H9 (cell line): Measurements from ENCODE around the gene LARGE1. TPM values are rescaled to one million over a fixed set of nuclear protein-coding genes. Genes with fewer than 3 reads are reported as not detected.
"Not testable (repeated sequence)": the region's sequence is repeated elsewhere in the genome, so short reads cannot be mapped to it uniquely, and the experiment has no call there.

ENCODE experiments used
- DNase-seq: peaks from one replicate; pipeline ENCODE4 v3.0.0-alpha.2; 2017
- H2AFZ ChIP-seq: one replicate; pipeline ENCODE4 v1.6.1; 2013; ENCODE audit warnings: mild to moderate bottlenecking, low read length, control low read depth, moderate library complexity
- H2AK5ac ChIP-seq: 2 replicates; pipeline ENCODE4 v1.6.1; 2013; ENCODE audit warnings: low read length, control low read depth, mixed read lengths; ENCODE audit not compliant: insufficient read length
- H2BK120ac ChIP-seq: one replicate; pipeline ENCODE4 v1.6.1; 2013; ENCODE audit warnings: low read depth, mild to moderate bottlenecking, low read length, control low read depth, inconsistent platforms; ENCODE audit not compliant: poor library complexity, severe bottlenecking
- H2BK12ac ChIP-seq: 2 replicates; pipeline ENCODE4 v1.6.1; 2013; ENCODE audit warnings: low read length, control low read depth, mixed read lengths, low read depth; ENCODE audit not compliant: insufficient read length
- H2BK15ac ChIP-seq: 2 replicates; pipeline ENCODE4 v1.6.1; 2013; ENCODE audit warnings: low read depth, low read length, control low read depth
- H2BK20ac ChIP-seq: one replicate; pipeline ENCODE4 v1.6.1; 2013; ENCODE audit warnings: low read depth, mild to moderate bottlenecking, low read length, control low read depth, inconsistent platforms; ENCODE audit not compliant: poor library complexity, severe bottlenecking
- H2BK5ac ChIP-seq: 2 replicates; pipeline ENCODE4 v1.6.1; 2013; ENCODE audit warnings: low read length, control low read depth, mixed read lengths; ENCODE audit not compliant: insufficient read length
- H3K14ac ChIP-seq: 2 replicates; pipeline ENCODE4 v1.6.1; 2013; ENCODE audit warnings: low read length, control low read depth; ENCODE audit not compliant: insufficient read depth
- H3K18ac ChIP-seq: 2 replicates; pipeline ENCODE4 v1.6.1; 2013; ENCODE audit warnings: low read depth, mild to moderate bottlenecking, mixed read lengths, low read length, control low read depth; ENCODE audit not compliant: insufficient read length
- H3K23ac ChIP-seq: 2 replicates; pipeline ENCODE4 v1.6.1; 2013; ENCODE audit warnings: low read length, control low read depth, mixed read lengths, low read depth; ENCODE audit not compliant: insufficient read length
- H3K23me2 ChIP-seq: 2 replicates; pipeline ENCODE4 v1.6.1; 2013; ENCODE audit warnings: low read depth, mild to moderate bottlenecking, mixed read lengths, low read length, control low read depth; ENCODE audit not compliant: insufficient read length, poor library complexity, severe bottlenecking
- H3K27ac ChIP-seq: 2 replicates; pipeline ENCODE4 v1.5.1; 2013; ENCODE audit warnings: low read length, control low read depth, mixed read lengths, low read depth; ENCODE audit not compliant: insufficient read length
- H3K27me3 ChIP-seq: 2 replicates; pipeline ENCODE4 v1.6.1; 2013; ENCODE audit warnings: low read length, control low read depth, inconsistent platforms; ENCODE audit not compliant: insufficient read depth
- H3K4ac ChIP-seq: 2 replicates; pipeline ENCODE4 v1.6.1; 2013; ENCODE audit warnings: low read depth, mild to moderate bottlenecking, control low read depth, inconsistent platforms, low read length, moderate library complexity
- H3K4me1 ChIP-seq: 2 replicates; pipeline ENCODE4 v1.6.1; 2013; ENCODE audit warnings: low read length, control low read depth, inconsistent platforms; ENCODE audit not compliant: insufficient read depth
- H3K4me2 ChIP-seq: 2 replicates; pipeline ENCODE4 v1.6.1; 2013; ENCODE audit warnings: low read length, control low read depth, mixed read lengths; ENCODE audit not compliant: insufficient read length, insufficient read depth
- H3K56ac ChIP-seq: 2 replicates; pipeline ENCODE4 v1.6.1; 2013; ENCODE audit warnings: low read depth, mild to moderate bottlenecking, mixed read lengths, low read length, control low read depth; ENCODE audit not compliant: insufficient read length
- H3K79me1 ChIP-seq: 2 replicates; pipeline ENCODE4 v1.6.1; 2013; ENCODE audit warnings: low read depth, mild to moderate bottlenecking, moderate library complexity, low read length, control low read depth, inconsistent platforms; ENCODE audit not compliant: insufficient read depth, poor library complexity, severe bottlenecking
- H3K79me2 ChIP-seq: 2 replicates; pipeline ENCODE4 v1.6.1; 2013; ENCODE audit warnings: low read length, control low read depth, inconsistent platforms; ENCODE audit not compliant: insufficient read depth
- H3K9ac ChIP-seq: 2 replicates; pipeline ENCODE4 v1.6.1; 2013; ENCODE audit warnings: low read length, control low read depth, mixed read lengths; ENCODE audit not compliant: insufficient read length; ENCODE audit errors: extremely low read depth
- H3K9me3 ChIP-seq: one replicate; pipeline ENCODE4 v1.6.1; 2013; ENCODE audit warnings: low read depth, low read length, inconsistent platforms; ENCODE audit not compliant: control insufficient read depth
- H3T11ph ChIP-seq: one replicate; pipeline ENCODE4 v1.6.1; 2013; ENCODE audit warnings: mild to moderate bottlenecking, low read length, control low read depth, inconsistent platforms
- H4K20me1 ChIP-seq: one replicate; pipeline ENCODE4 v1.6.1; 2013; ENCODE audit not compliant: control insufficient read depth, insufficient read length, insufficient read depth
- H4K5ac ChIP-seq: 2 replicates; pipeline ENCODE4 v1.6.1; 2013; ENCODE audit warnings: low read depth, mild to moderate bottlenecking, mixed read lengths, low read length, control low read depth; ENCODE audit not compliant: insufficient read length
- H4K8ac ChIP-seq: replicated peaks from 2 replicates; pipeline ENCODE4 v1.6.1; 2013; ENCODE audit warnings: low read length, control low read depth, mixed read lengths, low read depth; ENCODE audit not compliant: insufficient read length
- H4K91ac ChIP-seq: 2 replicates; pipeline ENCODE4 v1.6.1; 2013; ENCODE audit warnings: low read depth, mild to moderate bottlenecking, moderate library complexity, mixed read lengths, low read length, control low read depth; ENCODE audit not compliant: insufficient read length
- H3K27ac Mint-ChIP-seq, 3 experiments: 2 replicates in 2 of 3; 3 replicates in 1 of 3; pipeline ENCODE4 v1.8.0; 2020 to 2021; ENCODE audit warnings: mixed read lengths in 3 of 3, mild to moderate bottlenecking in 1 of 3, moderate library complexity in 1 of 3
- H3K27me3 Mint-ChIP-seq: 2 replicates; pipeline ENCODE4 v1.8.0; 2021; ENCODE audit warnings: low read depth, mild to moderate bottlenecking, moderate library complexity, mixed read lengths
- H3K36me3 Mint-ChIP-seq, 3 experiments: 2 replicates in 2 of 3; 3 replicates in 1 of 3; pipeline ENCODE4 v1.8.0; 2020 to 2021; ENCODE audit warnings: low read depth in 3 of 3, mixed read lengths in 3 of 3; ENCODE audit not compliant: insufficient read depth in 1 of 3
- H3K4me1 Mint-ChIP-seq, 2 experiments: 2 replicates each; pipeline ENCODE4 v1.8.0; 2020; ENCODE audit warnings: mixed read lengths in 2 of 2
- H3K4me3 Mint-ChIP-seq, 2 experiments: 2 replicates in 1 of 2; 3 replicates in 1 of 2; pipeline ENCODE4 v1.8.0; 2020 to 2021; ENCODE audit warnings: mild to moderate bottlenecking in 2 of 2, mixed read lengths in 2 of 2, moderate library complexity in 1 of 2
- H3K9me3 Mint-ChIP-seq, 2 experiments: 2 replicates in 1 of 2; 3 replicates in 1 of 2; pipeline ENCODE4 v1.8.0; 2020; ENCODE audit warnings: mild to moderate bottlenecking in 2 of 2, mixed read lengths in 2 of 2, moderate library complexity in 1 of 2
- WGBS: extraction: QIAGEN DNeasy Blood & Tissue Kit; methylation state at CpG from one replicate; pipeline ENCODE4 v1.1.7; 2013; ENCODE audit warnings: missing lambda C conversion rate, low lambda C conversion rate, mixed read lengths; ENCODE audit not compliant: insufficient read length; ENCODE audit errors: extremely low coverage; 5-methylcytosine and 5-hydroxymethylcytosine counted together
- total RNA-seq: library from RNA; stranded (reverse); gene quantifications from 2 replicates; pipeline ENCODE4 v1.2.1, GENCODE V29; 2021

Gene LARGE1
- total RNA-seq, 1 experiment from 2014 or later, result 43.5 TPM

- not testable (repeated sequence) for H2AK5ac ChIP-seq, H2AFZ ChIP-seq, H3K27me3 Mint-ChIP-seq, H3K56ac ChIP-seq, H3K79me1 ChIP-seq, H3K9ac ChIP-seq, DNase-seq, H3K9me3 ChIP-seq, H4K20me1 ChIP-seq, H3K4me3 Mint-ChIP-seq, H3K18ac ChIP-seq, H3K14ac ChIP-seq, H2BK20ac ChIP-seq, H4K5ac ChIP-seq, H3K4me2 ChIP-seq, H3K23me2 ChIP-seq, H3K4ac ChIP-seq, H3K9me3 Mint-ChIP-seq, H3K4me1 ChIP-seq, H2BK15ac ChIP-seq, H4K91ac ChIP-seq, H3K23ac ChIP-seq, H2BK12ac ChIP-seq, H3K36me3 Mint-ChIP-seq, H3K27ac ChIP-seq, H3K27me3 ChIP-seq, H3T11ph ChIP-seq, H3K27ac Mint-ChIP-seq, H4K8ac ChIP-seq, H2BK5ac ChIP-seq, H2BK120ac ChIP-seq
- H3K79me2 ChIP-seq, result peaks cover 42% of the 10 kb centered on the region; the same call in 1 of the 2 replicates
- H3K4me1 Mint-ChIP-seq, result peaks cover 47 to 52% of the 10 kb centered on the region in 2 experiments
- no CpG with 5 or more reads among the region's 16 CpGs for WGBS
These were observed 62.5 kb downstream of the LARGE1 start for GRCh38 chr22:33857767-33858166.
